IPS-18a (cell line): ENCODE data around the gene MLLT3.

Source experiments
- H3K27ac ChIP-seq: one replicate; pipeline ENCODE4 v1.5.1; 2013; ENCODE audit warnings: low read length
- H3K27me3 ChIP-seq: one replicate; pipeline ENCODE4 v1.6.1; 2013; ENCODE audit warnings: mild to moderate bottlenecking, low read length; ENCODE audit not compliant: control insufficient read depth, insufficient read depth
- H3K36me3 ChIP-seq: one replicate; pipeline ENCODE4 v1.6.1; 2013; ENCODE audit warnings: low read depth, low read length; ENCODE audit not compliant: control insufficient read depth
- H3K4me1 ChIP-seq: one replicate; pipeline ENCODE4 v1.6.1; 2013; ENCODE audit warnings: low read depth, low read length; ENCODE audit not compliant: control insufficient read depth
- H3K4me3 ChIP-seq: one replicate; pipeline ENCODE4 v1.5.1; 2013; ENCODE audit warnings: low read length
- H3K9ac ChIP-seq: one replicate; pipeline ENCODE4 v1.6.1; 2013; ENCODE audit warnings: mild to moderate bottlenecking, low read length, moderate library complexity
- H3K9me3 ChIP-seq: one replicate; pipeline ENCODE4 v1.6.1; 2013; ENCODE audit warnings: low read depth, low read length; ENCODE audit not compliant: control insufficient read depth

The MLLT3 gene

DNA sequence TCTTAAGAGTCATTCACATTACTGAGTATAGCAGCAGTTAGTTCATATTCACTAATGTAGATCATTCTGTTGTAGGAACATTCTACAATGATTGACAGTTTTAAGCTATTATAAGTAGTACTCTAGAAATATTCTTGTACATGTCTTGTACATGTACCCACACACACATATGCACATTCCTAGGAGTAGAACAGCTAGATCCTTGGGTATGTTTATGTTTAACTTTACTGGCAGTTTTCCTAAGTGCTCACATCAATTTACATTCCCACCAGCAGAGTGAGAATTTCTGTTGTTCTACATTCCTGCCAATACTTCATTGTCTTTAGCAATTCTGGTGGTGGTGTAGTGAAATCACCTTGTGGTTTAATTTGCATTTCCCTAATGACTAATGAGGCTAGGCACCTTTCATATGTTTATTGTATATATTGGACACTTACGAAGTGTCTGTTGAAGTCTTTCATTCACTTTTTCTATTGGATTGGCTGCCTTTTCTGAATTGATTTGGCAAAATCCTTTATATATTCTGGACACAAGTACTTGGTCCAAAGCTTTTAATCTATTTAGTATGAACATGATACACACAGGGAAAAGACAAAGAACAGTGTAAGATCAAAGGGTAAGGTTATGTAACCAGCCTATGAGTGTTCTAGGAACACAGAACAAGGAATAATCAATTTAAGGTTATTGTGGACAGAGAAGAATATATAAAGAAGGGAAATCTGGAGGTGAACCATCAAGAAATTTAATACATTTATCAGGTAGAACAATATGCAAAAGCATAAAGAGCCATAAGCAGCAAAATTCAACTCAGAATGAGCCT lies 95.6 kb downstream of the MLLT3 start:
- Histone ChIP-seq H3K27me3 (no peaks in the 10 kb centered on the region), H3K4me1 (peaks cover 6% of the 10 kb centered on the region), H3K4me3 (no peak overlapping the region), H3K9ac (no peak overlapping the region), H3K27ac (no peak overlapping the region), H3K36me3 (no peaks in the 10 kb centered on the region), H3K9me3 (no peaks in the 10 kb centered on the region)

DNA sequence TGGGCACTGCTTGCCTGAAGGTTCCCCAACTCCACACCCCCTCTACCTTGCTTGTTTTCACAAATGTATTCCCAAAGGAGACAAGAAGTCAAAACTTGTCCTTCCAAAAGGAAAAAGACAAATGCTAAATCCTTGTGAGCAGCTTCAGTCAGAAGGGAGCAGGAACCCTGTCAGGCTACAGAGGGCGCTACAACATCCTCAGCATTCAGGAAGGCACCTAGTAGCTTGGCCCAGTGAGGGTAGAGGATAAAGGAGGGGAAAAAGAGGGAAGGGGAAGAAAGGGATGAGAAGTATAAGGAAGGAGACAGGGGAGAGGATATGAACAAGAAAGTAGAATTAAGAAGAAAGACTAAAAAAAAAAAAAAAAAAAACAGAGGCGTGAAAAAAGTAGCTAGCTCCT lies 97.5 kb downstream of the MLLT3 start:
- Histone ChIP-seq H3K27me3 (no peaks in the 10 kb centered on the region), H3K36me3 (no peaks in the 10 kb centered on the region), H3K27ac (no peak overlapping the region), H3K4me3 (no peak overlapping the region), H3K9ac (no peak overlapping the region), H3K9me3 (no peaks in the 10 kb centered on the region), H3K4me1 (peaks cover 6% of the 10 kb centered on the region)

DNA sequence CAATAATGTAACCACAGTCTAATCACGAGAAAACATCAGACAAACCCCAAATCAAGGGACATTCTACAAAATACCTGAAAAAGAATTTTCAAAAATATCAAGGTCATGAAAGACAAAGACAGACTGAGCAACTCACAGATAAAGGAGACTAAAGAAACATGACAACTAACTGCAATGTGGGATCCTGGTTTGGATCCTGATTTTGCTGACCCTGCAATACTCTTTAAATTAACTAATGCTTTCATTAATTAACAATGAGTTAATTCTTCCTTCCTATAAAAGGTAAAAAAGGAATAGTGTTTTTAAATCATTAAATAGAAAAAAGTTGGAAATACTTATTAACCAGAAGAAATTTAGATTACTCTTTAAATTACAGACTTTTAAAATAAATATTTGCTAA lies 103.6 kb downstream of the MLLT3 start:
- no peak overlapping the region for H3K27ac ChIP-seq
- H3K36me3 ChIP-seq: no peaks in the 10 kb centered on the region
- H3K4me3 ChIP-seq: no peak overlapping the region
- H3K4me1 ChIP-seq: no peaks in the 10 kb centered on the region
- H3K27me3 ChIP-seq: no peaks in the 10 kb centered on the region
- H3K9me3 ChIP-seq: no peaks in the 10 kb centered on the region
- no peak overlapping the region for H3K9ac ChIP-seq

DNA sequence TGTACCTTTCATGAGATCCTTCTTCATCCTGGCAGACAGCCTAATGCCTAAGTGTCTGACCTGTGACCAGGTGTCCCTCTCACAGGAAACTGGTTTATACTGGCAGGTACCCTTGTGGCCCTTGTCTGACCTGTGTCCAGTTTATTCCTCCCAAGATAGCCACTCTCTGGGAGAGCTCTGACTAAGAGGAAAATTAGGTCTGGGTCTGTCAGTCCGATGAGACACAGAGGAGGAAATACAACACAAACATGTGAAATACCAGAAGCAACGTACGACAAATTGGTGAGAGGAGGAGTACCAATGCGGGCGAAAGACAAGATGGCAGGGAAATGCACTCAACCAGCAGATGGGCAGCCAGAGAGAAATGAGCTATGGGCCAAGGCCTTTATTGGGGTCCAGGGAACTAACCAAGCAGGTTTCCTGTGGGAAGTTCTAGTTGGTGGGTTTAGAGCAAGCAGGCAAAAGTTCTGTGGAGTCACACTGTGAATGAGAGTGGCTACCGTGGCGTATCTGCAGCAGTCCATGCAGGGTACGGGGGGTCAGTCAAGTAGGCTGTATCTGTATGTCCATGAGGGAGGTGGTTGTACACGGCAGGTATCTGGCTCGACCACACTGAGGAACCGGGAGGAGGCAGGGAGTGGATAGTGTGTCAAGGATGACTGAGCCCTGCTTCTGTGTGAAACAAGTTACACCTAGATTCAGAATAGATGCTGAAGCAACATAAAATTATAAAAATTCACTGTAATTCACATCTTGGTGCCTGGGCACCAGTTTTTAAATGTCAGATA lies 109.0 kb downstream of the MLLT3 start:
- no peaks in the 10 kb centered on the region for H3K9me3 ChIP-seq
- H3K27me3 ChIP-seq: no peaks in the 10 kb centered on the region
- no peak overlapping the region for H3K9ac ChIP-seq
- H3K27ac ChIP-seq: no peak overlapping the region
- H3K4me3 ChIP-seq: no peak overlapping the region
- H3K36me3 ChIP-seq: no peaks in the 10 kb centered on the region
- peaks cover 7% of the 10 kb centered on the region for H3K4me1 ChIP-seq

DNA sequence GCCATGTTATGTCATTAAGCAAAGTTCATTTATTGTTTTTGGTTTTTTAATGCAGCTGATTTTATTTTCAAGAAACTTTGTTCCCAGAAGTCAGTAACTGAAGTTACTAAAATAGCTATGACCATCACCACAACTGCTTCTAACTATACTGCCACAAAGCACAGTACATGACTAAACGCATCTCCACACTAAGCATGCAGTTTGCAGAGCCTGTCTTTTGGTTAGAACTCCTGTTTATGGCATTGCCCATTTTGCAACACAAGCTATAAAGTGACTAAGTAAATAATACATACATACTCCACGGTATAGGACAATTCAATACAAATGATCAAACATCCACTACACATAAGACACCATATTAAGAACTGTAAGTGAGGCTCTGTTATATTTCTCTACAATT lies 109.7 kb downstream of the MLLT3 start:
- no peak overlapping the region for H3K27ac ChIP-seq
- no peaks in the 10 kb centered on the region for H3K27me3 ChIP-seq
- peaks cover 7% of the 10 kb centered on the region for H3K4me1 ChIP-seq
- H3K36me3 ChIP-seq: no peaks in the 10 kb centered on the region
- H3K9ac ChIP-seq: no peak overlapping the region
- no peaks in the 10 kb centered on the region for H3K9me3 ChIP-seq
- no peak overlapping the region for H3K4me3 ChIP-seq

DNA sequence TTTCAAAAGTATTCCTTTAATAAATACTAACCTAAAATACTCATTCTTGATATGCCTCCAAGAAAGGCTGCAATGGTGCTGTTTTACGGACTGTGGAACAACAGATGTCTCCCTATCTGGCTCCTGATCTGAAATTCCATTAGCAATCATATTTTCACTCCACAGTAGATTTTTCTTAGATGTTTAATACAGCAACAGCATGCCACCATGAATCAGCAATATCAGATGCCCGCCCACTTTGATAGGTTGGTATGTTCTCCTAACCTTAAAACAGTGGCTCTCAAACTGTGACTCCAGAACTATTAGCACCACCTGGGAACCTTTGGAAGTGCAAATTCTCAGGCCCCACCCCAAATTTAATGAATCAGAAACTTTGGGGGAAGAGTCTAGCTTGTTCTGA lies 110.2 kb downstream of the MLLT3 start:
- Histone ChIP-seq H3K36me3 (no peaks in the 10 kb centered on the region), H3K27me3 (no peaks in the 10 kb centered on the region), H3K4me1 (peaks cover 7% of the 10 kb centered on the region), H3K9ac (no peak overlapping the region), H3K9me3 (no peaks in the 10 kb centered on the region), H3K4me3 (no peak overlapping the region), H3K27ac (no peak overlapping the region)

DNA sequence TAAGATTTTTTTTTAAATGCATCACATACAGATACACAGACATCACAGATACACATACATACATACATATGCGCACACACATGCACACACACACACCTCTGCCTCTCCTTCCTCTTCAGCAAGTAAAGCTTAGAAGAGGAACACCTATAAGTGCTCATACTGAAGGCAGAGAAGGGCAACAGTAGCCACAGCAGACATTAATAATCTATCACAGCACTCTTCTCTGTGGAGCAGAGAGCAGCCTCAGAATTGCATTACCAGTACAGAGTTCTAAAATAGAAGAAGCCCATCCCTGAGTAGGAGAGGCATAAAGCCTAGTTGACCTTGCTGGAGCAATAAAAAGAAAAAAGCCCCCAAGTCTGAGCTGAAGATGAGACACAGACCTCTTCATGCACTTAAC lies 110.6 kb downstream of the MLLT3 start:
- H3K4me1 ChIP-seq: peaks cover 7% of the 10 kb centered on the region
- H3K36me3 ChIP-seq: no peaks in the 10 kb centered on the region
- H3K4me3 ChIP-seq: no peak overlapping the region
- H3K27me3 ChIP-seq: no peaks in the 10 kb centered on the region
- no peak overlapping the region for H3K27ac ChIP-seq
- H3K9ac ChIP-seq: no peak overlapping the region
- H3K9me3 ChIP-seq: no peaks in the 10 kb centered on the region

DNA sequence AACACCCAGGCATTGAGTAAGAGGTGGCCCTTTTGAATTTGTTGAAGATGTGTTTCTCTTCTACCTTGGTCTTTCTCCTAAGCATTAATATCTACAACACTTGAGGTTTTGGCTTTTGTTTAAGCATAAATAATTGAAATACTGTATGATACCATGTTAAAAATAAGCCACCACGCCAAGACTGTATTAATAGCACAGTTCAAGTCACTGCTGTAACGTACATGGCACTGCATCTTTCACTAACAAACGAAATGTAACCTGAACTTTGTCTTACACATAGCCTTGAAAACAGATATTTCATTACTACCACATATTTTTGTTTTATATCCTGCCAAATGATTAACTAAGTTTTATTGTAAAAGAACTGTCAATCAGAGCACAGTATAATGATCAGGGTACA lies 112.8 kb downstream of the MLLT3 start:
- Histone ChIP-seq H3K27ac (no peak overlapping the region), H3K36me3 (no peaks in the 10 kb centered on the region), H3K9me3 (no peaks in the 10 kb centered on the region), H3K4me3 (no peak overlapping the region), H3K4me1 (peaks cover 7% of the 10 kb centered on the region), H3K27me3 (no peaks in the 10 kb centered on the region), H3K9ac (no peak overlapping the region)

DNA sequence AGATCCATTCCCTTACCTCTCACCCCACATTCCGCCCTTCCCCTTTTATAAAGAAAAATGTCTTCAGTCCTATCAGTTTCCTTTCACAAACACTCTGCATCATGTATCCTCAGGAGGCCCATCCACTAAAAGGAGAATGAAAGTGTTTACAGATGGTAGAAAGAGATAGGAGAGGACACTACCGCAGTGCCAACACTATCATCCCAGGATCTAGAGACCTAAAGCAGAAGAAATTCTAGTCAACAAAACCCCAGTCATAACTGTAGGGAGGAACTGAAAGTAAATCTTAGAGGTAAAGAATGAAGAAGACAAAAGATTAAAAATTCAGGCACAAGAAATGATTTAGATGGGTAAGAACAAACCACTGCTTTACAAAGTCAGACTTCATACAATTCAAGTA lies 114.1 kb downstream of the MLLT3 start:
- Histone ChIP-seq H3K27ac (no peak overlapping the region), H3K9me3 (no peaks in the 10 kb centered on the region), H3K4me3 (no peak overlapping the region), H3K27me3 (no peaks in the 10 kb centered on the region), H3K36me3 (no peaks in the 10 kb centered on the region), H3K4me1 (peaks cover 7% of the 10 kb centered on the region), H3K9ac (no peak overlapping the region)

DNA sequence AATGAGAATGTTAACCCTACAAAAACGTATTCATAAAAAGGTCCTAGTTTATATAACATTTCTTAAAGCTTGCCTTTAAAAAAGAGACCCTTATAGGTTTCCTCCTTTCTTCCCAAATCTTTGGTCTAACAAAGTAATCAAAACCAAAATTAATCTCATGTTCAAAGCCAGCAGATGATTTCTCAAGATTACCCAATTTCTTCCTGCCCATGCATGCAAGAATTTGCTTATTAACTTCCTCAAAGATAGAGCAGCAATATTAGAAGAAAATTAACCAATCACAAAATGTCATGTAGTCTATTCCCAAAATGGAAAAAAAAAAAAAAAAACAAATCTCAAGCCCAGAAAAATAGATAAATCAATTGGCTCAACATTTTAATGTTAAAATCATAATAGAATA lies 114.9 kb downstream of the MLLT3 start:
- Histone ChIP-seq H3K36me3 (no peaks in the 10 kb centered on the region), H3K4me1 (peaks cover 7% of the 10 kb centered on the region), H3K27ac (no peak overlapping the region), H3K9me3 (no peaks in the 10 kb centered on the region), H3K9ac (no peak overlapping the region), H3K4me3 (no peak overlapping the region), H3K27me3 (no peaks in the 10 kb centered on the region)

DNA sequence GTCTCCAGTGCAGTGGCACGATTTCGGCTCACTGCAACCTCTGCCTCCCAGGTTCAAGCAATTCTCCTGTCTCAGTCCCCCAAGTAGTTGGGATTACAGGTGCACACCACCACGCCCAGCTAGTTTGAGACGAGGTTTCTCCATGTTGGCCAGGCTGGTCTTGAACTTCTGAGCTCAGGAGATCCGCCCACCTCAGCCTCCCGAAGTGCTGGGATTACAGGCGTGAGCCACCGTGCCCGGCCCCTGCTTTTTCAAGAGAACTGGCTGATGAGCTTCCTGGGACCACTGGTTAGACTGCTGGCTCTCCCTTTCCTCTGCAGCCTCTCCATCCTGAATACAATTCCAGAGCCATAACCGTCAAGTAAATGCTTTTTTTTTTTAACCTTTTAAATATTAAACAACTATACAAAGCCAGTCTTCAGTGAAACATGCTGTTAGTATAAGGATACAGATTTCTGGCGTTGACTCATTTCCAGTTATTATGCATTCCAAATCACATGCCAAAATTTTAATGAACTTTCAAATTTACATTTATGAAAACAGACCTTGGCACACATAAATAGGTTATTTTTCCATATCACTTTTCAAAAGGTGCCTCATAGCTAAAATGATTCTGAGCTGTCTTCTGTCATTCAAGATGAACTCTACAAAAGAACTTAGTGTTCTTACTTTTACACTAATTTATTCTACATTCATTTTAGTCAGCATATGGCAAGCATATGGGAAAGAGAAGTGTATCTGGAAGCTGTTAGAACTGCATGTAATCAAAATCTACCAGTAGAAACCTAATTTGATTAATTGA lies 116.0 kb downstream of the MLLT3 start:
- Histone ChIP-seq H3K27me3 (no peaks in the 10 kb centered on the region), H3K4me1 (no peaks in the 10 kb centered on the region), H3K36me3 (no peaks in the 10 kb centered on the region), H3K9me3 (no peaks in the 10 kb centered on the region), H3K4me3 (no peak overlapping the region), H3K9ac (no peak overlapping the region), H3K27ac (no peak overlapping the region)
